ENCODE measurements around the gene MED15. TPM values are rescaled to one million over a fixed set of nuclear protein-coding genes. Genes with fewer than 3 reads are reported as not detected.

The MED15 gene
- total RNA-seq, 1 experiment from 2014 or later, result 94.7 TPM

- DNase-seq, result no peak
- CTCF ChIA-PET, result interaction anchor here (0.6 kb wide), 1 partner anchor 31 kb away, joined by 4 read pairs; no protein-coding TSS in a partner anchor
- Histone ChIP-seq H3K9me3 (no peaks in the 10 kb centered on the region), H3K4me3 (ENCODE audit: low read depth, low read length) (no peak overlapping the region), H3K4me1 (peaks cover 19% of the 10 kb centered on the region), H3K27me3 (replicated peaks; ENCODE audit: control insufficient read depth, insufficient read depth, low read length) (no peaks in the 10 kb centered on the region), H3K36me3 (ENCODE audit: control insufficient read depth, insufficient read depth, low read length) (no peaks in the 10 kb centered on the region)
- Mint-ChIP-seq H3K9me3 (ENCODE audit: unreplicated experiment) (no peaks in the 10 kb centered on the region), H3K27ac (ENCODE audit: unreplicated experiment) (peak overlapping the region; percentile 4), H3K27me3 (ENCODE audit: insufficient read depth, unreplicated experiment) (no peaks in the 10 kb centered on the region), H3K4me1 (ENCODE audit: low read depth, unreplicated experiment) (peaks cover 6% of the 10 kb centered on the region), H3K36me3 (ENCODE audit: insufficient read depth, unreplicated experiment) (peaks cover 47% of the 10 kb centered on the region), H3K4me3 (ENCODE audit: unreplicated experiment) (no peak overlapping the region)
- intact Hi-C loops (cut with micrococcal nuclease; ENCODE audit: unreplicated experiment), result no loop called here
- POLR2A ChIA-PET, result no interaction called here
- no TSS peak for BruUV-seq (replicated peaks)
- TF ChIP-seq CTCF (IDR thresholded peaks at IDR 0.05; ENCODE audit: insufficient read depth in 1 of 2, low read depth in 1 of 2, low read length in 1 of 2, severe bottlenecking in 1 of 2, unreplicated experiment in 1 of 2), result no peak
Observed at GRCh38 chr22:20533879-20534265, 26.5 kb downstream of the MED15 start.

GRCh38 chr22:20536590-20537324 is 29.3 kb downstream of the MED15 start:
- POLR2A ChIA-PET, result no interaction called here
- no peaks in the 10 kb centered on the region for H3K27me3 Mint-ChIP-seq (ENCODE audit: insufficient read depth, unreplicated experiment)
- Histone ChIP-seq H3K36me3 (ENCODE audit: control insufficient read depth, insufficient read depth, low read length) (no peaks in the 10 kb centered on the region), H3K4me3 (ENCODE audit: low read depth, low read length) (no peak overlapping the region), H3K4me1 (peaks cover 1% of the 10 kb centered on the region), H3K27me3 (replicated peaks; ENCODE audit: control insufficient read depth, insufficient read depth, low read length) (no peaks in the 10 kb centered on the region), H3K9me3 (no peaks in the 10 kb centered on the region)
- CTCF ChIA-PET, result interaction anchor here (0.5 to 0.6 kb wide), 2 partner anchors 27 to 31 kb away, joined by 3 read pairs; no protein-coding TSS in a partner anchor
- H3K9me3 Mint-ChIP-seq (ENCODE audit: unreplicated experiment), result no peaks in the 10 kb centered on the region
- intact Hi-C loops (cut with micrococcal nuclease; ENCODE audit: unreplicated experiment), result no loop called here
- H3K4me1 Mint-ChIP-seq (ENCODE audit: low read depth, unreplicated experiment), result no peaks in the 10 kb centered on the region
- H3K4me3 Mint-ChIP-seq (ENCODE audit: unreplicated experiment), result no peak overlapping the region
- no peak for DNase-seq
- peaks cover 54% of the 10 kb centered on the region for H3K36me3 Mint-ChIP-seq (ENCODE audit: insufficient read depth, unreplicated experiment)
- BruUV-seq (replicated peaks), result no TSS peak
- no peak for TF ChIP-seq CTCF (IDR thresholded peaks at IDR 0.05; ENCODE audit: insufficient read depth in 1 of 2, low read depth in 1 of 2, low read length in 1 of 2, severe bottlenecking in 1 of 2, unreplicated experiment in 1 of 2)
- H3K27ac Mint-ChIP-seq (ENCODE audit: unreplicated experiment), result no peak overlapping the region

- no peak overlapping the region for H3K27ac Mint-ChIP-seq (ENCODE audit: unreplicated experiment)
- H3K36me3 Mint-ChIP-seq (ENCODE audit: insufficient read depth, unreplicated experiment), result peaks cover 54% of the 10 kb centered on the region
- BruUV-seq (replicated peaks), result no TSS peak
Observed at GRCh38 chr22:20537325-20537756, 29.9 kb downstream of the MED15 start.

More at GRCh38 chr22:20537325-20537756, 29.9 kb downstream of the MED15 start:
- no peak overlapping the region for H3K4me3 Mint-ChIP-seq (ENCODE audit: unreplicated experiment)
- DNase-seq, result no peak
- H3K27me3 Mint-ChIP-seq (ENCODE audit: insufficient read depth, unreplicated experiment), result no peaks in the 10 kb centered on the region
- Histone ChIP-seq H3K9me3 (no peaks in the 10 kb centered on the region), H3K27me3 (replicated peaks; ENCODE audit: control insufficient read depth, insufficient read depth, low read length) (no peaks in the 10 kb centered on the region), H3K4me3 (ENCODE audit: low read depth, low read length) (no peak overlapping the region), H3K4me1 (no peaks in the 10 kb centered on the region), H3K36me3 (ENCODE audit: control insufficient read depth, insufficient read depth, low read length) (no peaks in the 10 kb centered on the region)
- no peak for TF ChIP-seq CTCF (IDR thresholded peaks at IDR 0.05; ENCODE audit: insufficient read depth in 1 of 2, low read depth in 1 of 2, low read length in 1 of 2, severe bottlenecking in 1 of 2, unreplicated experiment in 1 of 2)
- H3K4me1 Mint-ChIP-seq (ENCODE audit: low read depth, unreplicated experiment), result no peaks in the 10 kb centered on the region
- intact Hi-C loops (cut with micrococcal nuclease; ENCODE audit: unreplicated experiment), result no loop called here
- H3K9me3 Mint-ChIP-seq (ENCODE audit: unreplicated experiment), result no peaks in the 10 kb centered on the region
- POLR2A ChIA-PET, result no interaction called here
- CTCF ChIA-PET, result interaction anchor here (0.6 kb wide), 1 partner anchor 31 kb away, joined by 3 read pairs; no protein-coding TSS in a partner anchor

All from Caco-2 (cell line).